ENCODE data around the gene DARS2.

- TF ChIP-seq, protein P1, sequence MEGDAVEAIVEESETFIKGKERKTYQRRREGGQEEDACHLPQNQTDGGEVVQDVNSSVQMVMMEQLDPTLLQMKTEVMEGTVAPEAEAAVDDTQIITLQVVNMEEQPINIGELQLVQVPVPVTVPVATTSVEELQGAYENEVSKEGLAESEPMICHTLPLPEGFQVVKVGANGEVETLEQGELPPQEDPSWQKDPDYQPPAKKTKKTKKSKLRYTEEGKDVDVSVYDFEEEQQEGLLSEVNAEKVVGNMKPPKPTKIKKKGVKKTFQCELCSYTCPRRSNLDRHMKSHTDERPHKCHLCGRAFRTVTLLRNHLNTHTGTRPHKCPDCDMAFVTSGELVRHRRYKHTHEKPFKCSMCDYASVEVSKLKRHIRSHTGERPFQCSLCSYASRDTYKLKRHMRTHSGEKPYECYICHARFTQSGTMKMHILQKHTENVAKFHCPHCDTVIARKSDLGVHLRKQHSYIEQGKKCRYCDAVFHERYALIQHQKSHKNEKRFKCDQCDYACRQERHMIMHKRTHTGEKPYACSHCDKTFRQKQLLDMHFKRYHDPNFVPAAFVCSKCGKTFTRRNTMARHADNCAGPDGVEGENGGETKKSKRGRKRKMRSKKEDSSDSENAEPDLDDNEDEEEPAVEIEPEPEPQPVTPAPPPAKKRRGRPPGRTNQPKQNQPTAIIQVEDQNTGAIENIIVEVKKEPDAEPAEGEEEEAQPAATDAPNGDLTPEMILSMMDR (IDR thresholded peaks at IDR 0.05; ENCODE audit: insufficient read depth, low read depth, low read length), result no peak
- no peak for TF ChIP-seq EZH2 (IDR thresholded peaks at IDR 0.05; ENCODE audit: insufficient read depth, low read length)
These were observed 44.5 kb downstream of the DARS2 start for GRCh38 chr1:173869021-173869359.
